WTC11 (cell line): Measurements from ENCODE around the gene FHIP1B.

Experiments
- ATF1 ChIP-seq: sonication (generic); formaldehyde crosslinking; IDR thresholded peaks from 2 replicates; pipeline ENCODE4 v1.8.1; 2023; ENCODE audit warnings: mild to moderate bottlenecking, moderate library complexity, missing genetic modification reagents
- ATF3 ChIP-seq: sonication (generic); formaldehyde crosslinking; conservative IDR thresholded peaks from 2 replicates; pipeline ENCODE4 v1.8.1; 2022; ENCODE audit warnings: mild to moderate bottlenecking, missing genetic modification reagents
- CREB1 ChIP-seq: sonication (generic); formaldehyde crosslinking; IDR thresholded peaks from 2 replicates; pipeline ENCODE4 v1.8.0; 2023; ENCODE audit warnings: mild to moderate bottlenecking, missing genetic modification reagents
- CTCF ChIP-seq: fragments of 200-600 bp; IDR thresholded peaks from 2 replicates; pipeline ENCODE4 v1.8.0; 2022; ENCODE audit warnings: antibody characterized with exemption
- FOXK1 ChIP-seq: sonication (generic); formaldehyde crosslinking; IDR thresholded peaks from 2 replicates; pipeline ENCODE4 v1.8.0; 2022; ENCODE audit warnings: mild to moderate bottlenecking, moderate library complexity, missing genetic modification reagents
- JUN ChIP-seq: sonication (generic); formaldehyde crosslinking; IDR thresholded peaks from 2 replicates; pipeline ENCODE4 v1.8.0; 2023; ENCODE audit warnings: mild to moderate bottlenecking, missing genetic modification reagents
- KAT7 ChIP-seq: sonication (generic); formaldehyde crosslinking; IDR thresholded peaks from 2 replicates; pipeline ENCODE4 v1.8.1; 2023; ENCODE audit warnings: missing genetic modification reagents, mild to moderate bottlenecking, borderline replicate concordance
- ZNF396 ChIP-seq: fragments of 250-450 bp; sonication (Bioruptor Pico); IDR thresholded peaks from 2 replicates; pipeline ENCODE4 v1.8.0; 2021; ENCODE audit warnings: mild to moderate bottlenecking, moderate library complexity, borderline replicate concordance

DNA sequence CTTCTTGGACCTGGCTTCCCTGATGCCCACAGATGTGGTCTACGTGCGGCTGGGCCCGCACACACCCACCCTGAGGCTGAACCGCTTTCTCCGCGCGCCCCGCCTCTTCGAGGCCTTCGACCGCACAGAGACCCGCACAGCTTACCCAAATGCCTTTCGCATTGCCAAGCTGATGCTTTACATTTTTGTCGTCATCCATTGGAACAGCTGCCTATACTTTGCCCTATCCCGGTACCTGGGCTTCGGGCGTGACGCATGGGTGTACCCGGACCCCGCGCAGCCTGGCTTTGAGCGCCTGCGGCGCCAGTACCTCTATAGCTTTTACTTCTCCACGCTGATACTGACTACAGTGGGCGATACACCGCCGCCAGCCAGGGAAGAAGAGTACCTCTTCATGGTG is 5.7 kb upstream of the FHIP1B start:
- TF ChIP-seq CTCF (no peak), ATF3 (CRISPR knock-in tag) (no peak), CREB1 (no peak), KAT7 (no peak), FOXK1 (CRISPR knock-in tag) (no peak), ZNF396 (no peak), ATF1 (no peak), JUN (CRISPR knock-in tag) (no peak)
